ENCODE data around the gene SNX9.

GRCh38 chr6:157951828-157952227 is 128.8 kb downstream of the SNX9 start:
- TF ChIP-seq POLR2A (IDR thresholded peaks at IDR 0.05) (no peak), CTCF (IDR thresholded peaks at IDR 0.05) (no peak), POLR2AphosphoS5 (IDR thresholded peaks at IDR 0.05) (no peak), EP300 (IDR thresholded peaks at IDR 0.05) (no peak)

All from upper lobe of left lung (tissue), 4 donors.